Transverse colon (tissue), 4 donors: ENCODE results near the gene CBX7.

Source experiments
- POLR2A ChIP-seq: fragments of 450-650 bp; IDR thresholded peaks from one replicate; pipeline ENCODE4 v1.6.1; 2016; ENCODE audit warnings: antibody characterized with exemption, mild to moderate bottlenecking, moderate library complexity
- POLR2AphosphoS5 ChIP-seq, 3 donors: sonication (generic); formaldehyde crosslinking; IDR thresholded peaks; one replicate each; pipeline ENCODE4 v1.6.1; 2016; ENCODE audit warnings: antibody characterized with exemption in 3 of 3
- TF ChIP-seq, protein P1 (sequence below), 5 experiments: fragments of 200-600 bp in 3 of 5; fragments of 450-650 bp in 2 of 5; sonication (generic) in 3 of 5; IDR thresholded peaks; 1 replicate in 2 of 5; 2 replicates in 3 of 5; pipeline ENCODE4 v1.5.1; 2016 to 2017; ENCODE audit warnings: antibody characterized with exemption in 5 of 5, inconsistent platforms in 3 of 5, mild to moderate bottlenecking in 2 of 5, moderate library complexity in 1 of 5

DNA sequence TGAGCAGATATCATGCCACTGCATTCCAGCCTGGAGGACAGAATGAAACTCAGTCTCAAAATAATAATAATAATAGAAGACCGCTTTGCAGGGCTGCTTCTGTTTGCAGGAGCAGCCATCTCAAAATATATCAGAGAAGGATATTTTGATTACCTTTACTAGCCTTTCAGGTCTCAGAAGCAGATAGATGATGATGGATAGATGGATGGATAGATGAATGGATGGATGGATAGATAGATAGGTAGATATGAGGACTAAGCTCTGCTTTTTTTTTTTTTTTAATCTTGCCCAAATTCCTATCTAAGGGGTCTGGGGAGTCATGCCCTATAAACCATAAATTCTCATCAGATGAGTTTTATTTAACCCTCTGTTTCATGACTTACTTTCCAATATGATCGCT, 36.9 kb downstream of the CBX7 start:
- TF ChIP-seq, protein P1, sequence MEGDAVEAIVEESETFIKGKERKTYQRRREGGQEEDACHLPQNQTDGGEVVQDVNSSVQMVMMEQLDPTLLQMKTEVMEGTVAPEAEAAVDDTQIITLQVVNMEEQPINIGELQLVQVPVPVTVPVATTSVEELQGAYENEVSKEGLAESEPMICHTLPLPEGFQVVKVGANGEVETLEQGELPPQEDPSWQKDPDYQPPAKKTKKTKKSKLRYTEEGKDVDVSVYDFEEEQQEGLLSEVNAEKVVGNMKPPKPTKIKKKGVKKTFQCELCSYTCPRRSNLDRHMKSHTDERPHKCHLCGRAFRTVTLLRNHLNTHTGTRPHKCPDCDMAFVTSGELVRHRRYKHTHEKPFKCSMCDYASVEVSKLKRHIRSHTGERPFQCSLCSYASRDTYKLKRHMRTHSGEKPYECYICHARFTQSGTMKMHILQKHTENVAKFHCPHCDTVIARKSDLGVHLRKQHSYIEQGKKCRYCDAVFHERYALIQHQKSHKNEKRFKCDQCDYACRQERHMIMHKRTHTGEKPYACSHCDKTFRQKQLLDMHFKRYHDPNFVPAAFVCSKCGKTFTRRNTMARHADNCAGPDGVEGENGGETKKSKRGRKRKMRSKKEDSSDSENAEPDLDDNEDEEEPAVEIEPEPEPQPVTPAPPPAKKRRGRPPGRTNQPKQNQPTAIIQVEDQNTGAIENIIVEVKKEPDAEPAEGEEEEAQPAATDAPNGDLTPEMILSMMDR (IDR thresholded peaks at IDR 0.05): no peak
- TF ChIP-seq POLR2A (no peak), POLR2AphosphoS5 (IDR thresholded peaks at IDR 0.05) (no peak)
